Measurements from ENCODE around the gene DHFR. TPM values are rescaled to one million over a fixed set of nuclear protein-coding genes. Genes with fewer than 3 reads are reported as not detected.
"Not testable (repeated sequence)": the region's sequence is repeated elsewhere in the genome, so short reads cannot be mapped to it uniquely, and the experiment has no call there.

Gene DHFR
- total RNA-seq, 1 donor from 2014 or later, result 128 TPM

GRCh38 chr5:80590766-80591165 is 64.0 kb downstream of the DHFR start:
- no peak overlapping the region for H3K27ac ChIP-seq
- no peaks in the 10 kb centered on the region for H4K20me1 ChIP-seq (ENCODE audit: low read depth)
- H3K36me3 ChIP-seq, result no peaks in the 10 kb centered on the region
- Mint-ChIP-seq H3K27me3 (ENCODE audit: insufficient read depth, low read depth) (peaks cover 6% of the 10 kb centered on the region), H3K36me3 (no peaks in the 10 kb centered on the region), H3K9me3 (no peaks in the 10 kb centered on the region), H3K27ac (no peak overlapping the region), H3K4me3 (no peak overlapping the region), H3K4me1 (peaks cover 2% of the 10 kb centered on the region)
- no peaks in the 10 kb centered on the region for H3K79me2 ChIP-seq (ENCODE audit: low read depth)
- no peaks in the 10 kb centered on the region for H3K9me3 ChIP-seq (ENCODE audit: low read depth)
- H3K9ac ChIP-seq, result no peak overlapping the region
- no peak overlapping the region for H3K4me3 ChIP-seq
- no peak for DNase-seq (ENCODE audit: low spot score)
- no peak overlapping the region for H3K4me2 ChIP-seq
- TF ChIP-seq CTCF (IDR thresholded peaks at IDR 0.05) (no peak), EZH2 (IDR thresholded peaks at IDR 0.05) (no peak), EZH2phosphoT487 (IDR thresholded peaks at IDR 0.05) (no peak)
- no peaks in the 10 kb centered on the region for H3K27me3 ChIP-seq
- H3K4me1 ChIP-seq, result peaks cover 9% of the 10 kb centered on the region
- no peak overlapping the region for H2AFZ ChIP-seq (replicated peaks)
- peaks cover 6% of the 10 kb centered on the region for H3F3A ChIP-seq (ENCODE audit: low read depth)

- no peaks in the 10 kb centered on the region for H3K36me3 Mint-ChIP-seq
- Histone ChIP-seq H3K79me2 (ENCODE audit: low read depth) (no peaks in the 10 kb centered on the region), H4K20me1 (ENCODE audit: low read depth) (no peaks in the 10 kb centered on the region), H3K9ac (no peak overlapping the region), H3F3A (ENCODE audit: low read depth) (peaks cover 6% of the 10 kb centered on the region), H3K27me3 (no peaks in the 10 kb centered on the region), H3K9me3 (ENCODE audit: low read depth) (no peaks in the 10 kb centered on the region), H3K27ac (no peak overlapping the region), H2AFZ (replicated peaks) (no peak overlapping the region), H3K36me3 (no peaks in the 10 kb centered on the region), H3K4me1 (peaks cover 9% of the 10 kb centered on the region), H3K4me3 (no peak overlapping the region), H3K4me2 (no peak overlapping the region)
- H3K27ac Mint-ChIP-seq, result no peak overlapping the region
- no peak overlapping the region for H3K4me3 Mint-ChIP-seq
- peaks cover 2% of the 10 kb centered on the region for H3K4me1 Mint-ChIP-seq
- TF ChIP-seq EZH2 (IDR thresholded peaks at IDR 0.05), result no peak
- TF ChIP-seq CTCF (IDR thresholded peaks at IDR 0.05), result no peak
- TF ChIP-seq EZH2phosphoT487 (IDR thresholded peaks at IDR 0.05), result no peak
- H3K9me3 Mint-ChIP-seq, result no peaks in the 10 kb centered on the region
- H3K27me3 Mint-ChIP-seq (ENCODE audit: insufficient read depth, low read depth), result peaks cover 6% of the 10 kb centered on the region
- DNase-seq (ENCODE audit: low spot score), result no peak
Measured at GRCh38 chr5:80588858-80589540, 65.8 kb downstream of the DHFR start.

- no peaks in the 10 kb centered on the region for H3K79me2 ChIP-seq (ENCODE audit: low read depth)
- H3F3A ChIP-seq (ENCODE audit: low read depth), result peaks cover under 1% of the 10 kb centered on the region
- TF ChIP-seq CTCF (IDR thresholded peaks at IDR 0.05), result no peak
- no peak for TF ChIP-seq EZH2 (IDR thresholded peaks at IDR 0.05)
- no peak for TF ChIP-seq EZH2phosphoT487 (IDR thresholded peaks at IDR 0.05)
- H3K27me3 Mint-ChIP-seq (ENCODE audit: insufficient read depth, low read depth), result peaks cover 7% of the 10 kb centered on the region
- DNase-seq (ENCODE audit: low spot score), result no peak
- no peaks in the 10 kb centered on the region for H3K4me1 Mint-ChIP-seq
- H3K36me3 Mint-ChIP-seq, result no peaks in the 10 kb centered on the region
- no peaks in the 10 kb centered on the region for H4K20me1 ChIP-seq (ENCODE audit: low read depth)
- no peak overlapping the region for H3K4me2 ChIP-seq
- H3K27ac Mint-ChIP-seq, result no peak overlapping the region
- no peak overlapping the region for H3K4me3 ChIP-seq
- no peaks in the 10 kb centered on the region for H3K36me3 ChIP-seq
- no peak overlapping the region for H3K9ac ChIP-seq
- H3K9me3 Mint-ChIP-seq, result peaks cover 3% of the 10 kb centered on the region
- no peak overlapping the region for H3K27ac ChIP-seq
- H3K4me3 Mint-ChIP-seq, result no peak overlapping the region
- H2AFZ ChIP-seq (replicated peaks), result no peak overlapping the region
- H3K27me3 ChIP-seq, result no peaks in the 10 kb centered on the region
- H3K4me1 ChIP-seq, result no peaks in the 10 kb centered on the region
- no peaks in the 10 kb centered on the region for H3K9me3 ChIP-seq (ENCODE audit: low read depth)
Measured at GRCh38 chr5:80584770-80585169, 70.0 kb downstream of the DHFR start.

- not testable (repeated sequence) for H3K79me2 ChIP-seq (ENCODE audit: low read depth); H3K36me3 ChIP-seq; H3K4me3 Mint-ChIP-seq; H3K4me1 Mint-ChIP-seq; H3K4me2 ChIP-seq; H4K20me1 ChIP-seq (ENCODE audit: low read depth); H3K36me3 Mint-ChIP-seq; H3K27ac Mint-ChIP-seq; H3K9me3 Mint-ChIP-seq; H3K4me1 ChIP-seq; DNase-seq (ENCODE audit: low spot score); H3K9me3 ChIP-seq (ENCODE audit: low read depth); H3K9ac ChIP-seq; H3K4me3 ChIP-seq; H3K27ac ChIP-seq; H3K27me3 Mint-ChIP-seq (ENCODE audit: insufficient read depth, low read depth); H2AFZ ChIP-seq (replicated peaks); H3F3A ChIP-seq (ENCODE audit: low read depth)
- H3K27me3 ChIP-seq, result peaks cover 11% of the 10 kb centered on the region
Measured at GRCh38 chr5:80580291-80580690, 74.5 kb downstream of the DHFR start.

Data from neural progenitor cell (in vitro differentiated cells).